Stimulated activated CD8-positive, alpha-beta memory T cell treated with anti-CD3 and anti-CD28 coated beads, Interleukin-7, amount 100 ng/mL, for 48 hours (primary cell): ENCODE results near the gene MAD2L2.

Experiments used
- DNase-seq, 2 donors: peaks; one replicate each; pipeline ENCODE4 v3.0.0-alpha.2; 2020; ENCODE audit warnings: low read depth in 1 of 2; ENCODE audit errors: extremely low read depth in 1 of 2

MAD2L2 gene

GRCh38 chr1:11684070-11684469 lies 3.1 kb upstream of the MAD2L2 start:
- no peak for DNase-seq

DNA sequence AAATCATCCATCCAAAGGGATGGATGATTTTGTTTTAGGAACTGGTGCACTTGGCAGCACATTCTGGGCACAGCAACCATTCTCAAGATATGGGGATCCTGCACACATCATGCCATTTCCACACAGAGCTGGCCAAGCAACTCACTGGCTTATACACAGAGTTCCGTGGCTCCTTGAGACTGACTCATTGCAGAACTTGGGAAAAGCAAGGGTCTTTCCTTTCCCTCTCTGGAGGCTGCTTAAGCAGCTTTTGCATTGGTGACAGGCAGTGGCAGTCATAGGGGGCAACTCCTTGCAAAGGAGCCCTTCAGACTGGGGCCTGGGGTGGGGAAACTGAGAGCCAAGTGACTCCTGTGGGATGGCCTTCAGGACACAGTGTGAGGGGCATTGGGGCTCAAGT lies 1.9 kb upstream of the MAD2L2 start:
- no peak for DNase-seq

- no peak for DNase-seq
Measured at GRCh38 chr1:11682287-11682771, 1.4 kb upstream of the MAD2L2 start.

GRCh38 chr1:11680270-11681070 lies 478 bp downstream of the MAD2L2 start:
- DNase-seq: no peak

- no peak for DNase-seq
Measured at GRCh38 chr1:11678442-11678841, 2.5 kb downstream of the MAD2L2 start.

- DNase-seq: no peak
Measured at GRCh38 chr1:11676386-11677103, 4.4 kb downstream of the MAD2L2 start.

DNA sequence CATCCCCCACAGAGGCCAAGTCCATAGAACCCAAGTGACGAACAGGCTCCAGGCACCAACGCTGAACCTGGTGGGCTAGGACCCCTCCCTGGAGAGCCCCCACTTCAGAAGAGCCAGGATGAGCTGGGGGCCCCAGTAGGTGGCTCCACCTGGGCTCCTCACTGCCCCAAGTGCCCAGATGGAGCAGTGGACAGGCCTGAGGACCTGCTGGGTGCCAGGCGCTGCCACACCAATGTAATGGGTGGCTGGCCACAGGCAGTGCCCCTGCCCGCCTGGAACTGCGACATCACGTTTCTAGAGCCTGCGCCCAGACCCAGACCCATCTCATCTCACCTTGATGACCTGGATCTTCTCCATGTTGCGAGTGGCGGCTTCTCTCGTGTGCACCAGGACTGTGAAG lies 5.6 kb downstream of the MAD2L2 start:
- DNase-seq: no peak

DNA sequence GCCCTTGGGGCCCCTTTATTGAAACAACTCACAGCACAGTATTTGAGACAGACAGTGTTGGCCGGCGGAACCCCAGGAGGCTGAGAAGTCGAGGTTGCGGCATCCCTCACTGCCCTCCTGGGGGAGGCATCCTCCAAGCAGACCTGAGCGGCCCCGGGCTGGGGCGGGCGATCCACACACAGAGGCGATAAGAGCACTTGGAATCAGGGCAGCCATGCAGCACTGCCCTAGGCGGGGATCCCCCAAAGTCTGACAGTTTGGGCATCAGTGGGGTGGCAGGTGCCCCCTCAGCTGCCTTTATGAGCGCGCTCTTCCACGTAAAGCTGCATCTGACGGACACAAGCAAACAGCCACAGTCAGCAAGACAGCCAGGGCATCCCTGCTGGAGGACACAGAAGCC lies 6.5 kb downstream of the MAD2L2 start:
- DNase-seq: no peak

DNA sequence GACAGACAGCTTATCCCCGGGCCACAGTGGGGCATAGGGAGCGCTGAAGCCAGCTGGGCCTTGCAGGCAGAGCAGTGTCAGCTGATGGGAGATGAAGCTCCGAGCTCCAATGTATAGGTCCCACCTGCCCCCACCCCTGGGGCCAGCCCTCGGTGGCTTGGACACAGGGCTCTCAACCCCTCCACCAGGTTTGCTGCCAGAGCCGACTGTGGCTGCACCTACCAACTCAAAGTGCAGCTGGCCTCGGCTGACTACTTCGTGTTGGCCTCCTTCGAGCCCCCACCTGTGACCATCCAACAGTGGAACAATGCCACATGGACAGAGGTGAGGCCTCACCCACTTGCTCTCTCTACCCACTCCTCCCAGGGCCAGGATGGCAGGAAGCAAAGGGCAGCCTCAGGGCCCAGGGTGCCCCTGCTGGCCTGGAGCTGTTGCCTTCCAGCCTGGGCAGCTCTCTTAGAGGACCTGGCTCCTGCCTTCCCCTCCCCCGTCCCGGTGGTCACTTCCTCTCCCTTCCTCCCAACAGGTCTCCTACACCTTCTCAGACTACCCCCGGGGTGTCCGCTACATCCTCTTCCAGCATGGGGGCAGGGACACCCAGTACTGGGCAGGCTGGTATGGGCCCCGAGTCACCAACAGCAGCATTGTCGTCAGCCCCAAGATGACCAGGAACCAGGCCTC lies 7.7 kb downstream of the MAD2L2 start:
- no peak for DNase-seq

GRCh38 chr1:11671544-11672286 lies 9.2 kb downstream of the MAD2L2 start:
- DNase-seq: no peak

DNA sequence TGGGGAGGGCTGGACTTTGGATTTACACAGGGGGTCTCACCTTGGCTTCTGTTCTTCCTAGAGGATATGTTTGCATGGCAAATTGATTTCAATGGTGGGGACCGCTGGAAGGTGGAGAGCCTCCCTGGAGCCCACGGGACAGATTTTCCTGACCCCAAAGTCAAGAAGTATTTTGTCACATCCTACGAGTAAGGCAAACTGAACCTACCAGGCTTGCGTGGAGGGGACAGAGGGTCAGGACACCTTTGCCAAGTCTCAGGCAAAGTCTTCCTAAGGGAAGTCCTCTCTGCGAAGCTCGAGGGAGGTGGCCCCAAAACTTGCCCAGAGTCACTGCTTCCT lies 9.8 kb downstream of the MAD2L2 start:
- DNase-seq: no peak

GRCh38 chr1:11670747-11671146 lies 10.2 kb downstream of the MAD2L2 start:
- no peak for DNase-seq

DNA sequence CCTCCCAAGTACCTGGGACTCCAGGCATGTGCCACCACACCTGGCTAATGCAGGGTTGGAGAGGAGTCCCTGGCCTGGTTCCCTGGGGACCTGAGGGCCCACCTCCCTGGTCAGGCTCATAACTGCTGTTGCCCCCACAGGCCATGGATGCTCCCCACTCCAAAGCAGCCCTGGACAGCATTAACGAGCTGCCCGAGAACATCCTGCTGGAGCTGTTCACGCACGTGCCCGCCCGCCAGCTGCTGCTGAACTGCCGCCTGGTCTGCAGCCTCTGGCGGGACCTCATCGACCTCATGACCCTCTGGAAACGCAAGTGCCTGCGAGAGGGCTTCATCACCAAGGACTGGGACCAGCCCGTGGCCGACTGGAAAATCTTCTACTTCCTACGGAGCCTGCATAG lies 12.4 kb downstream of the MAD2L2 start:
- no peak for DNase-seq

- peak; percentile 56 to 58 for DNase-seq
Measured at GRCh38 chr1:11664336-11665065, 16.4 kb downstream of the MAD2L2 start.

- DNase-seq: no peak
Measured at GRCh38 chr1:11661103-11661502, 19.8 kb downstream of the MAD2L2 start.

- DNase-seq: no peak
Measured at GRCh38 chr1:11659748-11660147, 21.2 kb downstream of the MAD2L2 start.

GRCh38 chr1:11658542-11658941 lies 22.4 kb downstream of the MAD2L2 start:
- no peak for DNase-seq

DNA sequence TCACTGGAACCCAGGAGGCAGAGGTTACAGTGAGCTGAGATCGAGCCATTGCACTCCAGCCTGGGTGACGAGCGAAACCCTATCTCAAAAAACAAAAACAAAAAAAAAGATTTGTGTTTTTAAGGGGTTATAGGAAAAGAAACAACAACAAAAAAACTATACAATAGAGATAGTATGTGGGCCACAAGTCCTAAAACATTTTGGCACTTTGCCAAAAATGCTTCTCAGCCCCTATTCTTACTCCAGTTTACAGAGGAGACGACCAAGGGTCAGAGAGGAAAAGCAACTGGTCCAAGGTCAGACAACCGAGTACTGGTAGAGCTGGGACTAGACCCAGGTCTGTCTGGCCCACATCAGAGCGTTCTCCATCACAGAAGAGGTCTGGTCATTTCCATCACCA lies 23.3 kb downstream of the MAD2L2 start:
- no peak for DNase-seq

- DNase-seq: no peak
Measured at GRCh38 chr1:11654939-11655808, 25.8 kb downstream of the MAD2L2 start.
